DND-41 (cell line): ENCODE data around the gene TLE4.

Experiments used
- EZH2 ChIP-seq: IDR thresholded peaks from 3 replicates; pipeline ENCODE4 v1.6.1; 2012; ENCODE audit warnings: borderline replicate concordance, low read depth, mild to moderate bottlenecking, moderate library complexity, low read length, inconsistent platforms; ENCODE audit not compliant: severe bottlenecking
- TF ChIP-seq, protein P1 (sequence below): IDR thresholded peaks from 2 replicates; pipeline ENCODE4 v1.5.1; 2012; ENCODE audit warnings: borderline replicate concordance, low read length, moderate library complexity, mild to moderate bottlenecking; ENCODE audit not compliant: poor library complexity, severe bottlenecking; ENCODE audit errors: extremely low read depth

- TF ChIP-seq, protein P1, sequence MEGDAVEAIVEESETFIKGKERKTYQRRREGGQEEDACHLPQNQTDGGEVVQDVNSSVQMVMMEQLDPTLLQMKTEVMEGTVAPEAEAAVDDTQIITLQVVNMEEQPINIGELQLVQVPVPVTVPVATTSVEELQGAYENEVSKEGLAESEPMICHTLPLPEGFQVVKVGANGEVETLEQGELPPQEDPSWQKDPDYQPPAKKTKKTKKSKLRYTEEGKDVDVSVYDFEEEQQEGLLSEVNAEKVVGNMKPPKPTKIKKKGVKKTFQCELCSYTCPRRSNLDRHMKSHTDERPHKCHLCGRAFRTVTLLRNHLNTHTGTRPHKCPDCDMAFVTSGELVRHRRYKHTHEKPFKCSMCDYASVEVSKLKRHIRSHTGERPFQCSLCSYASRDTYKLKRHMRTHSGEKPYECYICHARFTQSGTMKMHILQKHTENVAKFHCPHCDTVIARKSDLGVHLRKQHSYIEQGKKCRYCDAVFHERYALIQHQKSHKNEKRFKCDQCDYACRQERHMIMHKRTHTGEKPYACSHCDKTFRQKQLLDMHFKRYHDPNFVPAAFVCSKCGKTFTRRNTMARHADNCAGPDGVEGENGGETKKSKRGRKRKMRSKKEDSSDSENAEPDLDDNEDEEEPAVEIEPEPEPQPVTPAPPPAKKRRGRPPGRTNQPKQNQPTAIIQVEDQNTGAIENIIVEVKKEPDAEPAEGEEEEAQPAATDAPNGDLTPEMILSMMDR, result no peak
- TF ChIP-seq EZH2, result no peak
Measured at GRCh38 chr9:79719021-79719420, 147.3 kb downstream of the TLE4 start.
